ENCODE data around the gene NUP107.

DNA sequence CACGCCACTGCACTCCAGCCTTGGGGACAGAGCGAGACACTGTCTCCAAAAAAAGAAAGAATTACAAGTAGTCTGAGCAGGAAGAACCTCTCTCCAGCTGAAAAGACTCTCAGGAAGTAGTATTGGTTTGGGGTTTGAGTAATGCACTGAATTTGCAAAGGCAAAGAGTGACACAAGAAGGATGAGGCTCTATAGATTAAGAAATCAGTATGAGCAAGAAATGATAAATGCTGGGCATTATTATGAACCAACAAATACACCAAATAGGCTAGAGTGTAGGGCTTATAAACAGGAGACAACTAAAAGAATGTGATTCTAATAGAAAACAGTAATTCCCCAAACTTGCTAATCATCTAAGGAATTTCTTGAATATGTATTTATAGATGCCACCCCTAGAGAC is 56.6 kb downstream of the NUP107 start:
- no peak for TF ChIP-seq POLR2AphosphoS5 (IDR thresholded peaks at IDR 0.05)
- TF ChIP-seq, protein P1, sequence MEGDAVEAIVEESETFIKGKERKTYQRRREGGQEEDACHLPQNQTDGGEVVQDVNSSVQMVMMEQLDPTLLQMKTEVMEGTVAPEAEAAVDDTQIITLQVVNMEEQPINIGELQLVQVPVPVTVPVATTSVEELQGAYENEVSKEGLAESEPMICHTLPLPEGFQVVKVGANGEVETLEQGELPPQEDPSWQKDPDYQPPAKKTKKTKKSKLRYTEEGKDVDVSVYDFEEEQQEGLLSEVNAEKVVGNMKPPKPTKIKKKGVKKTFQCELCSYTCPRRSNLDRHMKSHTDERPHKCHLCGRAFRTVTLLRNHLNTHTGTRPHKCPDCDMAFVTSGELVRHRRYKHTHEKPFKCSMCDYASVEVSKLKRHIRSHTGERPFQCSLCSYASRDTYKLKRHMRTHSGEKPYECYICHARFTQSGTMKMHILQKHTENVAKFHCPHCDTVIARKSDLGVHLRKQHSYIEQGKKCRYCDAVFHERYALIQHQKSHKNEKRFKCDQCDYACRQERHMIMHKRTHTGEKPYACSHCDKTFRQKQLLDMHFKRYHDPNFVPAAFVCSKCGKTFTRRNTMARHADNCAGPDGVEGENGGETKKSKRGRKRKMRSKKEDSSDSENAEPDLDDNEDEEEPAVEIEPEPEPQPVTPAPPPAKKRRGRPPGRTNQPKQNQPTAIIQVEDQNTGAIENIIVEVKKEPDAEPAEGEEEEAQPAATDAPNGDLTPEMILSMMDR (IDR thresholded peaks at IDR 0.05) = no peak
- TF ChIP-seq POLR2A (IDR thresholded peaks at IDR 0.05) = no peak
